Smooth muscle cell (in vitro differentiated cells): ENCODE data around the gene MIS18BP1. TPM values are rescaled to one million over a fixed set of nuclear protein-coding genes. Genes with fewer than 3 reads are reported as not detected.

Experiments used
- DNase-seq: peaks from one replicate; lab custom pipeline; 2025; ENCODE audit not compliant: unreplicated experiment; lab: John Stamatoyannopoulos, UW
- H2AFZ ChIP-seq: fragments of 200-600 bp; sonication (generic); 2 replicates; pipeline ENCODE4 v1.6.0; 2016; ENCODE audit warnings: antibody characterized with exemption, low read depth, mild to moderate bottlenecking
- H3F3A ChIP-seq: fragments of 200-600 bp; sonication (generic); 2 replicates; pipeline ENCODE4 v1.6.0; 2017; ENCODE audit warnings: antibody characterized with exemption, low read depth
- H3K27ac ChIP-seq: fragments of 200-600 bp; sonication (generic); 2 replicates; pipeline ENCODE4 v1.5.1; 2016; ENCODE audit warnings: low read depth, mild to moderate bottlenecking
- H3K27me3 ChIP-seq: fragments of 200-600 bp; sonication (generic); 2 replicates; pipeline ENCODE4 v1.6.1; 2016; ENCODE audit warnings: low read depth, mild to moderate bottlenecking
- H3K36me3 ChIP-seq: fragments of 200-600 bp; sonication (generic); 2 replicates; pipeline ENCODE4 v1.5.1; 2016; ENCODE audit warnings: low read depth
- H3K4me1 ChIP-seq: fragments of 200-600 bp; sonication (generic); 2 replicates; pipeline ENCODE4 v1.5.1; 2016; ENCODE audit warnings: low read depth
- H3K4me2 ChIP-seq: fragments of 200-600 bp; sonication (generic); 2 replicates; pipeline ENCODE4 v1.6.0; 2016; ENCODE audit warnings: mild to moderate bottlenecking
- H3K4me3 ChIP-seq: fragments of 200-600 bp; sonication (generic); 2 replicates; pipeline ENCODE4 v1.5.1; 2016; ENCODE audit warnings: mild to moderate bottlenecking
- H3K79me2 ChIP-seq: fragments of 200-600 bp; sonication (generic); 2 replicates; pipeline ENCODE4 v1.6.0; 2016; ENCODE audit warnings: low read depth, mild to moderate bottlenecking
- H3K9ac ChIP-seq: fragments of 200-600 bp; sonication (generic); 2 replicates; pipeline ENCODE4 v1.6.0; 2016; ENCODE audit warnings: low read depth
- H3K9me3 ChIP-seq: fragments of 200-600 bp; sonication (generic); replicated peaks from 2 replicates; pipeline ENCODE4 v1.5.1; 2016; ENCODE audit warnings: low read depth
- H4K20me1 ChIP-seq: fragments of 200-600 bp; sonication (generic); 2 replicates; pipeline ENCODE4 v1.6.0; 2016; ENCODE audit warnings: low read depth
- CTCF ChIP-seq: fragments of 200-600 bp; sonication (generic); IDR thresholded peaks from 2 replicates; pipeline ENCODE4 v1.5.1; 2017; ENCODE audit warnings: borderline replicate concordance, mild to moderate bottlenecking, antibody characterized with exemption; ENCODE audit not compliant: insufficient read depth, poor library complexity, severe bottlenecking
- WGBS: methylation state at CpG from one replicate; pipeline ENCODE4 v1.1.7; 2016; ENCODE audit warnings: low lambda C conversion rate; 5-methylcytosine and 5-hydroxymethylcytosine counted together
- polyA plus RNA-seq: library from polyadenylated mRNA; unstranded; fragments of >200 nt; fragmentation: Nextera tagmentation; extraction: Ambion mirVana; gene quantifications from 2 replicates; pipeline ENCODE4 v1.2.1, GENCODE V29; 2016
- total RNA-seq: library from RNA; depleted of rRNA; stranded (reverse); fragments of >200 nt; gene quantifications from 2 replicates; pipeline ENCODE4 v1.2.3, GENCODE V29; 2014

The MIS18BP1 gene
- total and polyA plus RNA-seq, 2 experiments from 2014 or later, result 8.9 to 15.4 TPM

GRCh38 chr14:45201905-45202304 lies 51.1 kb downstream of the MIS18BP1 start:
- Histone ChIP-seq H3K4me1 (no peaks in the 10 kb centered on the region), H3K36me3 (no peaks in the 10 kb centered on the region), H3K27ac (no peak overlapping the region), H4K20me1 (no peaks in the 10 kb centered on the region), H3F3A (no peaks in the 10 kb centered on the region), H3K4me3 (no peak overlapping the region), H3K4me2 (no peak overlapping the region), H2AFZ (no peak overlapping the region), H3K9ac (no peak overlapping the region), H3K27me3 (no peaks in the 10 kb centered on the region), H3K9me3 (no peaks in the 10 kb centered on the region), H3K79me2 (no peaks in the 10 kb centered on the region)
- WGBS, result 97% methylated on average over 1 of the region's 1 CpG
- no peak for TF ChIP-seq CTCF
- no peak for DNase-seq

GRCh38 chr14:45199230-45199629 lies 53.8 kb downstream of the MIS18BP1 start:
- 97% methylated on average over 1 of the region's 1 CpG for WGBS
- no peaks in the 10 kb centered on the region for H3K27me3 ChIP-seq
- no peaks in the 10 kb centered on the region for H3K79me2 ChIP-seq
- no peaks in the 10 kb centered on the region for H3K36me3 ChIP-seq
- no peaks in the 10 kb centered on the region for H3F3A ChIP-seq
- no peak overlapping the region for H3K4me2 ChIP-seq
- no peaks in the 10 kb centered on the region for H3K9me3 ChIP-seq
- no peak for TF ChIP-seq CTCF
- no peak overlapping the region for H3K27ac ChIP-seq
- no peak for DNase-seq
- H4K20me1 ChIP-seq, result no peaks in the 10 kb centered on the region
- H3K4me3 ChIP-seq, result no peak overlapping the region
- H2AFZ ChIP-seq, result no peak overlapping the region
- no peaks in the 10 kb centered on the region for H3K4me1 ChIP-seq
- H3K9ac ChIP-seq, result no peak overlapping the region

- Histone ChIP-seq H4K20me1 (no peaks in the 10 kb centered on the region), H3K27ac (no peak overlapping the region), H3K4me2 (no peak overlapping the region), H3K27me3 (no peaks in the 10 kb centered on the region), H3K36me3 (no peaks in the 10 kb centered on the region), H3K4me3 (no peak overlapping the region), H3K4me1 (no peaks in the 10 kb centered on the region), H3F3A (no peaks in the 10 kb centered on the region), H3K9ac (no peak overlapping the region), H3K9me3 (no peaks in the 10 kb centered on the region), H3K79me2 (no peaks in the 10 kb centered on the region), H2AFZ (no peak overlapping the region)
- TF ChIP-seq CTCF, result no peak
- DNase-seq, result no peak
- 90% methylated on average over 3 of the region's 3 CpGs for WGBS
Observed at GRCh38 chr14:45198551-45198950, 54.5 kb downstream of the MIS18BP1 start.

GRCh38 chr14:45194964-45195363 lies 58.0 kb downstream of the MIS18BP1 start:
- no peaks in the 10 kb centered on the region for H3K79me2 ChIP-seq
- no peaks in the 10 kb centered on the region for H3K36me3 ChIP-seq
- no peak overlapping the region for H3K4me3 ChIP-seq
- H3K9me3 ChIP-seq, result no peaks in the 10 kb centered on the region
- no peak overlapping the region for H3K9ac ChIP-seq
- no peaks in the 10 kb centered on the region for H3K4me1 ChIP-seq
- TF ChIP-seq CTCF, result no peak
- H2AFZ ChIP-seq, result no peak overlapping the region
- WGBS, result 95% methylated on average over 4 of the region's 4 CpGs
- no peaks in the 10 kb centered on the region for H3K27me3 ChIP-seq
- no peak overlapping the region for H3K4me2 ChIP-seq
- H3K27ac ChIP-seq, result no peak overlapping the region
- DNase-seq, result no peak
- H3F3A ChIP-seq, result no peaks in the 10 kb centered on the region
- H4K20me1 ChIP-seq, result no peaks in the 10 kb centered on the region
